Mesodermal cell (in vitro differentiated cells): ENCODE data around the gene FRMPD4.

Experiments used
- H3K27ac ChIP-seq: 2 replicates; pipeline ENCODE4 v1.7.0; 2013; ENCODE audit warnings: mild to moderate bottlenecking, low read depth, low read length, moderate library complexity; ENCODE audit not compliant: severe bottlenecking
- H3K36me3 ChIP-seq: 2 replicates; pipeline ENCODE4 v1.7.1; 2013; ENCODE audit warnings: mild to moderate bottlenecking, low read length, moderate library complexity; ENCODE audit not compliant: control insufficient read depth, insufficient read depth
- H3K4me1 ChIP-seq: one replicate; pipeline ENCODE4 v1.7.1; 2013; ENCODE audit warnings: mild to moderate bottlenecking, low read length; ENCODE audit not compliant: insufficient read depth, control insufficient read depth, poor library complexity, severe bottlenecking
- H3K4me3 ChIP-seq: 2 replicates; pipeline ENCODE4 v1.7.0; 2013; ENCODE audit warnings: low read length, control low read depth, mild to moderate bottlenecking; ENCODE audit not compliant: insufficient read depth, poor library complexity, severe bottlenecking; ENCODE audit errors: extremely low read depth
- H3K9me3 ChIP-seq: 2 replicates; pipeline ENCODE4 v1.7.1; 2013; ENCODE audit warnings: mild to moderate bottlenecking, low read length, moderate library complexity; ENCODE audit not compliant: control insufficient read depth
- WGBS, 2 experiments: methylation state at CpG; one replicate each; pipeline ENCODE4 v1.1.5; 2013; ENCODE audit warnings: missing lambda C conversion rate in 2 of 2; ENCODE audit not compliant: insufficient coverage in 2 of 2; 5-methylcytosine and 5-hydroxymethylcytosine counted together

FRMPD4 gene

GRCh38 chrX:12611471-12611870 is 473.2 kb downstream of the FRMPD4 start:
- WGBS, 2 experiments = no CpG with 5 or more reads among the region's 4 CpGs

DNA sequence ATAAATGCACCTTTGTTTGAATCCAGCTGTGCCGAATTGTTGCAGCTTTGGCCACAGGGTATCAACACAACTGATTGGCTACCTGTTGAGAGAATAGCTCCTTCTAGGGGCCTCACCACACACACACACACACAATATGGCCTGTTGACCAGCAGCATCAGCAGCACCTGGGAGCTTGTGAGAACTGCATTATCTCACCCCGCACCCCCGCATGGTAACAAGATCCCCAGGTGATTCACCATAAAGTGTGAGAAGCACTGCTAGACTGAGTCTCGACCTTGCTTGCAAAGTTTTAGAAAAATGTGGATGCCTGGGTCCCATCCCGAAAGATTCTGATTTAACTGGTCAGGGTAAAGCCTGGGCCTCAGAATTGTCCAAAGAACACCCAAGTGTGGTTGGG is 476.0 kb downstream of the FRMPD4 start:
- H3K4me1 ChIP-seq = no peaks in the 10 kb centered on the region
- H3K4me3 ChIP-seq = no peak overlapping the region
- H3K9me3 ChIP-seq = no peaks in the 10 kb centered on the region
- no peaks in the 10 kb centered on the region for H3K36me3 ChIP-seq
- H3K27ac ChIP-seq = no peak overlapping the region
- 90 to 100% methylated on average over 1 to 4 of the region's 5 CpGs for WGBS, 2 experiments

More at GRCh38 chrX:12611471-12611870, 473.2 kb downstream of the FRMPD4 start:
- no peaks in the 10 kb centered on the region for H3K4me1 ChIP-seq
- no peak overlapping the region for H3K4me3 ChIP-seq
- H3K9me3 ChIP-seq = no peaks in the 10 kb centered on the region
- H3K27ac ChIP-seq = no peak overlapping the region
- no peaks in the 10 kb centered on the region for H3K36me3 ChIP-seq

- no peaks in the 10 kb centered on the region for H3K36me3 ChIP-seq
Measured at GRCh38 chrX:12615061-12615460, 476.8 kb downstream of the FRMPD4 start.

GRCh38 chrX:12617241-12617640 is 479.0 kb downstream of the FRMPD4 start:
- H3K4me1 ChIP-seq = no peaks in the 10 kb centered on the region
- H3K4me3 ChIP-seq = no peak overlapping the region
- H3K36me3 ChIP-seq = no peaks in the 10 kb centered on the region
- no peak overlapping the region for H3K27ac ChIP-seq
- H3K9me3 ChIP-seq = no peaks in the 10 kb centered on the region

More at GRCh38 chrX:12615061-12615460, 476.8 kb downstream of the FRMPD4 start:
- H3K27ac ChIP-seq = no peak overlapping the region
- no peaks in the 10 kb centered on the region for H3K4me1 ChIP-seq
- H3K9me3 ChIP-seq = no peaks in the 10 kb centered on the region
- H3K4me3 ChIP-seq = no peak overlapping the region

DNA sequence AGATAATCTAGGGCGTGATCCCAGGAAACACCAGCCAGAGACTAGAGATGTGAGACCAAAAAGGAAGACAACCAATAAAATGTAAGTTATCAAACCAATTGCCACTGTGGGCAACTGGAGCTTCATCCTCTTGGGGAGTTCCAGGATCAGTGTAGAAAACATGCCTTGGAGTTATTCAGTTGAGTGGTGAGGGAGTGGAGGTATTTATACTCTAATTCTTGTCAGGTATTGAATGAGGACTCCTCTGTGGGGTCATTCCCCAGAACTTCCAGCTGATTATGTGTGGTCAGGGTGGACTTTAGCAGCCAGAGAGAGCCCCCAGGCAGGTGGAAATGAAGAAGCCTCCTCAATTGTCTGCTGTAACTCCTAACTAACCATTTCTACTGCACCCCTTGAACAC is 509.0 kb downstream of the FRMPD4 start:
- no peak overlapping the region for H3K27ac ChIP-seq
- no CpG with 5 or more reads among the region's 1 CpG for WGBS, 2 experiments
- no peaks in the 10 kb centered on the region for H3K4me1 ChIP-seq

DNA sequence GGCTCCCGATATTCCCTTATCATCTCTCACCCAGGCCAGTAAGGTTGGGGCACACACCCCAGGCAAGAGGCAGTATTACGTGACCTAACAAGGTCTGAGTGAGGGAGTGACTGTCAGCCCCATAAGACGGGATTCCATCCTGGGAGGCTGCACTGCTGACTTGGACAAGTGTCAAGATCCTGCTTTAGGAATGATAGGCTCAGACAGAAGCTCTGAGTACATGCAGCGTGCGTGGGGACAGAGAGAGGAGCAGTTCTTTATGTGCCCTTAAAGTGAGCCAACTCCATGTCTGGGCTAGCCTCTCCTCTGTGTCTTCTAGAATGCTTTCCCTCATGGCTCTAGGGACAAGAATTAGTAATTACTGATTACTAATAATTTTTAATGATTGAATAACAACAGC is 510.7 kb downstream of the FRMPD4 start:
- H3K4me3 ChIP-seq = no peak overlapping the region
- no peaks in the 10 kb centered on the region for H3K36me3 ChIP-seq
- H3K4me1 ChIP-seq = no peaks in the 10 kb centered on the region
- H3K9me3 ChIP-seq = no peaks in the 10 kb centered on the region
- WGBS, 2 experiments = 83 to 97% methylated on average over 2 to 4 of the region's 5 CpGs
- H3K27ac ChIP-seq = no peak overlapping the region

More for the DNA sequence above, 509.0 kb downstream of the FRMPD4 start:
- Histone ChIP-seq H3K4me3 (no peak overlapping the region), H3K36me3 (no peaks in the 10 kb centered on the region), H3K9me3 (no peaks in the 10 kb centered on the region)

- H3K9me3 ChIP-seq = no peaks in the 10 kb centered on the region
- WGBS, 2 experiments = no CpG with 5 or more reads among the region's 1 CpG
- H3K27ac ChIP-seq = no peak overlapping the region
- H3K4me1 ChIP-seq = no peaks in the 10 kb centered on the region
- H3K4me3 ChIP-seq = no peak overlapping the region
- no peaks in the 10 kb centered on the region for H3K36me3 ChIP-seq
Measured at GRCh38 chrX:12657433-12657832, 519.2 kb downstream of the FRMPD4 start.

GRCh38 chrX:12657881-12658280 is 519.6 kb downstream of the FRMPD4 start:
- no peaks in the 10 kb centered on the region for H3K36me3 ChIP-seq
- H3K27ac ChIP-seq = no peak overlapping the region
- no peak overlapping the region for H3K4me3 ChIP-seq
- WGBS, 2 experiments = no CpG with 5 or more reads among the region's 1 CpG
- no peaks in the 10 kb centered on the region for H3K9me3 ChIP-seq
- H3K4me1 ChIP-seq = no peaks in the 10 kb centered on the region

DNA sequence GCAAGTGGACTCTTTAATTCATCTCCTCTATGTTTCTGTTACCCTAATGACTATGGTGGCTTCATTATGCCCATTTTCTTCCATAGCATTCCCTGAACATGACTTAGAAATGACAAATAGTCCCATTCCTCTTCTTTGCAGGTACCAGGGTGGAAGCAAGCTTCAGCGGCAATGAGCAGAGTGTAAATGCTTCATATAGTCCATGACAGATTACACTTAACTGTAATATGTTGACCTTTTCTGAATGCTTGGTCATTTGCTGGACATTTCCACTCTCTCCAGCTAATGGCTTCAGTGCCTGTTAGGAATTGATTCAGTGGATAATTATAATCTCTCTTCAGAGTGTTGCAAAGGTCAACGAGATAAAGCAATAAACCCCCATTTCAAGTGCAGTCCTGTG is 523.2 kb downstream of the FRMPD4 start:
- H3K27ac ChIP-seq = no peak overlapping the region
- 75% methylated on average over 1 of the region's 2 CpGs; no CpG with 5 or more reads in 1 of the 2 experiments for WGBS, 2 experiments
- H3K36me3 ChIP-seq = no peaks in the 10 kb centered on the region
- no peaks in the 10 kb centered on the region for H3K9me3 ChIP-seq
- H3K4me1 ChIP-seq = no peaks in the 10 kb centered on the region
- no peak overlapping the region for H3K4me3 ChIP-seq

- Histone ChIP-seq H3K36me3 (no peaks in the 10 kb centered on the region), H3K9me3 (no peaks in the 10 kb centered on the region), H3K4me3 (no peak overlapping the region), H3K27ac (no peak overlapping the region), H3K4me1 (no peaks in the 10 kb centered on the region)
- 100% methylated on average over 1 of the region's 3 CpGs; no CpG with 5 or more reads in 1 of the 2 experiments for WGBS, 2 experiments
Measured at GRCh38 chrX:12672367-12673106, 534.3 kb downstream of the FRMPD4 start.

GRCh38 chrX:12673487-12673886 is 535.2 kb downstream of the FRMPD4 start:
- Histone ChIP-seq H3K4me3 (no peak overlapping the region), H3K27ac (no peak overlapping the region), H3K36me3 (no peaks in the 10 kb centered on the region), H3K9me3 (no peaks in the 10 kb centered on the region), H3K4me1 (no peaks in the 10 kb centered on the region)
- 86% methylated on average over 1 of the region's 2 CpGs; no CpG with 5 or more reads in 1 of the 2 experiments for WGBS, 2 experiments
